GM12878 (cell line): ENCODE measurements around the gene KRTAP10-2.
"Not testable (repeated sequence)": the region's sequence is repeated elsewhere in the genome, so short reads cannot be mapped to it uniquely, and the experiment has no call there.

Experiments used
- NFXL1 ChIP-seq: fragments of 450-650 bp; IDR thresholded peaks from 2 replicates; pipeline ENCODE4 v1.6.1; 2017; ENCODE audit warnings: antibody characterized with exemption, mild to moderate bottlenecking, borderline replicate concordance
- POLR2A ChIP-seq: IDR thresholded peaks from 2 replicates; pipeline ENCODE4 v1.6.1; 2011; ENCODE audit warnings: low read depth, mild to moderate bottlenecking, low read length

- not testable (repeated sequence) for TF ChIP-seq NFXL1, POLR2A
Measured at GRCh38 chr21:44558329-44558675, 7.0 kb upstream of the KRTAP10-2 start.
